A673 (cell line): ENCODE measurements around the gene GALNT18. TPM values are rescaled to one million over a fixed set of nuclear protein-coding genes. Genes with fewer than 3 reads are reported as not detected.

Source experiments
- BruUV-seq: library from RNA; stranded (reverse); fragments of 400-500 nt; replicated peaks from 2 replicates; lab custom pipeline; 2021; lab: Mats Ljungman, UMichigan
- CTCF ChIA-PET: fragments of 300-600 bp; sonication (Branson Sonifier 250); formaldehyde crosslinking; loops from one replicate; lab custom pipeline; 2022; ENCODE audit warnings: antibody characterized with exemption; lab: Charles Lee
- POLR2A ChIA-PET: fragments of 300-600 bp; sonication (Branson Sonifier 250); formaldehyde crosslinking; loops from one replicate; lab custom pipeline; 2022; ENCODE audit warnings: antibody characterized with exemption; ENCODE audit not compliant: low non-redundant PET; lab: Charles Lee
- DNase-seq: peaks from one replicate; pipeline ENCODE4 v3.0.0-alpha.2; 2015; ENCODE audit warnings: low spot score
- H3K27ac ChIP-seq: fragments of 200-600 bp; sonication (generic); 2 replicates; pipeline ENCODE4 v1.5.1; 2016; ENCODE audit warnings: mixed run types, low read depth, mild to moderate bottlenecking, mixed read lengths, antibody characterized with exemption, low read length; ENCODE audit not compliant: poor library complexity, severe bottlenecking
- H3K27me3 ChIP-seq: fragments of 200-600 bp; sonication (generic); replicated peaks from 2 replicates; pipeline ENCODE4 v1.6.1; 2017; ENCODE audit warnings: mixed run types, low read depth, mild to moderate bottlenecking, mixed read lengths, antibody characterized with exemption, low read length; ENCODE audit not compliant: insufficient read depth, poor library complexity
- H3K36me3 ChIP-seq: fragments of 200-600 bp; sonication (generic); 2 replicates; pipeline ENCODE4 v1.6.1; 2016; ENCODE audit warnings: mixed run types, mild to moderate bottlenecking, mixed read lengths, antibody characterized with exemption, low read length; ENCODE audit not compliant: insufficient read depth, poor library complexity, severe bottlenecking
- H3K4me1 ChIP-seq: fragments of 200-600 bp; sonication (generic); 2 replicates; pipeline ENCODE4 v1.6.1; 2017; ENCODE audit warnings: mixed run types, mild to moderate bottlenecking, mixed read lengths, antibody characterized with exemption, low read length; ENCODE audit not compliant: insufficient read depth, poor library complexity, severe bottlenecking
- H3K4me3 ChIP-seq: fragments of 200-600 bp; sonication (generic); 2 replicates; pipeline ENCODE4 v1.5.1; 2016; ENCODE audit warnings: low read depth, mixed run types, mild to moderate bottlenecking, mixed read lengths, low read length; ENCODE audit not compliant: poor library complexity, severe bottlenecking
- H3K9me3 ChIP-seq: fragments of 200-600 bp; sonication (generic); 2 replicates; pipeline ENCODE4 v1.6.1; 2016; ENCODE audit warnings: mixed run types, low read depth, mild to moderate bottlenecking, mixed read lengths, antibody characterized with exemption, low read length; ENCODE audit not compliant: poor library complexity, severe bottlenecking
- EZH2 ChIP-seq: fragments of 200-600 bp; sonication (generic); IDR thresholded peaks from 2 replicates; pipeline ENCODE4 v1.6.1; 2017; ENCODE audit warnings: borderline replicate concordance, low read depth, mild to moderate bottlenecking, mixed read lengths, antibody characterized with exemption, low read length; ENCODE audit not compliant: poor library complexity, severe bottlenecking
- intact Hi-C: fragments of 100-400 bp; cut with micrococcal nuclease; formaldehyde crosslinking; loops from one replicate; pipeline ENCODE4 v1.10.0; 2022; ENCODE audit not compliant: unreplicated experiment
- total RNA-seq: library from RNA; stranded (reverse); gene quantifications from 2 replicates; pipeline ENCODE4 v1.2.3, GENCODE V29; 2021
- TF ChIP-seq, protein P1 (sequence below): fragments of 300-800, 200-600 bp; sonication (generic); conservative IDR thresholded peaks from 2 replicates; pipeline ENCODE4 v1.5.1; 2017; ENCODE audit warnings: low read depth, mild to moderate bottlenecking, antibody characterized with exemption, low read length, moderate library complexity, mixed read lengths

Gene GALNT18
- total RNA-seq, 1 experiment from 2014 or later = 0.37 TPM

DNA sequence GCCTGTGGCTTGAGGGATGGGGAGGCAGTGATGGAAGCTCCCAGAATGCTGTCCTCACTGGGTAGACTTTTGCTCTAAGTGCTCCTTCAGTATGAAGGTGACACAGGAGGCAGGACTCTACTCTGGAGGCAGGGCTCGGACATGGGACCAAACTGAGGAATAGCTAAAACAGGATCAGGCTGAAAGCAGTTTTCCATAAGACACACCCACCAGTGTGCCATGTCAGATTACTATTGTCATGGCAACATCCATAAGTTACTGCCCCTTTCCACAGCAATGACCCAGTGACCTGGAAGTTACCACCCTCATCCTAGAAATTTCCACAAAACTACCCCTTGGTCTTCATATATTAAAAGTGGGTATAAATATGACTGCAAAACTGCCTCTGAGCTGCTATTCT is 43.6 kb upstream of the GALNT18 start:
- CTCF ChIA-PET = no interaction called here
- POLR2A ChIA-PET = no interaction called here
- BruUV-seq = no TSS peak

DNA sequence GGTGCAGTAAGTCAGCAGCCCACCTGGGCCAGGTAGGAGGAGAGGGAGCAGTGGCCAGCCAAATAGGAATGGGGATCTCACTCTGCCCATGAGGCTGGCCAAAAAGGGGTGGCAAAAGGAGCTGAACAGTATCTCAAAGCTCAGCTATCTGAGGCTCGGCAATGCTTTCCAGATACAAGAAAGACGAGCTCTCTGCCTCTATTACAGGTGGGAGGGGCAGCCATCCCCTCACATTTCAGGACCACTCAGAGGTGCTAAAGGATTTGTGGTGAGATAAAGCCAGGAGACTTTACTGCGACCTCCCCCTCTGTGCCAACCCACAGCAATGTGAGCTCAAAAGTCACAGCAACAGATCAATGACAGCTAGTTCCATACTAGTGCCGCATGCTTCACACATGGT is 42.1 kb upstream of the GALNT18 start:
- DNase-seq = no peak
- ChIA-PET CTCF (no interaction called here), POLR2A (no interaction called here)
- Histone ChIP-seq H3K36me3 (no peaks in the 10 kb centered on the region), H3K4me3 (no peak overlapping the region), H3K27ac (no peak overlapping the region), H3K4me1 (no peaks in the 10 kb centered on the region), H3K9me3 (no peaks in the 10 kb centered on the region), H3K27me3 (peaks cover 18% of the 10 kb centered on the region)
- no TSS peak for BruUV-seq
- intact Hi-C loops = no loop called here
- no peak for TF ChIP-seq EZH2
- TF ChIP-seq, protein P1, sequence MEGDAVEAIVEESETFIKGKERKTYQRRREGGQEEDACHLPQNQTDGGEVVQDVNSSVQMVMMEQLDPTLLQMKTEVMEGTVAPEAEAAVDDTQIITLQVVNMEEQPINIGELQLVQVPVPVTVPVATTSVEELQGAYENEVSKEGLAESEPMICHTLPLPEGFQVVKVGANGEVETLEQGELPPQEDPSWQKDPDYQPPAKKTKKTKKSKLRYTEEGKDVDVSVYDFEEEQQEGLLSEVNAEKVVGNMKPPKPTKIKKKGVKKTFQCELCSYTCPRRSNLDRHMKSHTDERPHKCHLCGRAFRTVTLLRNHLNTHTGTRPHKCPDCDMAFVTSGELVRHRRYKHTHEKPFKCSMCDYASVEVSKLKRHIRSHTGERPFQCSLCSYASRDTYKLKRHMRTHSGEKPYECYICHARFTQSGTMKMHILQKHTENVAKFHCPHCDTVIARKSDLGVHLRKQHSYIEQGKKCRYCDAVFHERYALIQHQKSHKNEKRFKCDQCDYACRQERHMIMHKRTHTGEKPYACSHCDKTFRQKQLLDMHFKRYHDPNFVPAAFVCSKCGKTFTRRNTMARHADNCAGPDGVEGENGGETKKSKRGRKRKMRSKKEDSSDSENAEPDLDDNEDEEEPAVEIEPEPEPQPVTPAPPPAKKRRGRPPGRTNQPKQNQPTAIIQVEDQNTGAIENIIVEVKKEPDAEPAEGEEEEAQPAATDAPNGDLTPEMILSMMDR = no peak

More for the DNA sequence above, 43.6 kb upstream of the GALNT18 start:
- peak; percentile 2 for DNase-seq
- H3K4me3 ChIP-seq = no peak overlapping the region
- H3K9me3 ChIP-seq = no peaks in the 10 kb centered on the region
- peaks cover 18% of the 10 kb centered on the region for H3K27me3 ChIP-seq
- intact Hi-C loops = no loop called here
- H3K27ac ChIP-seq = no peak overlapping the region
- no peaks in the 10 kb centered on the region for H3K4me1 ChIP-seq
- TF ChIP-seq, protein P1 = no peak
- TF ChIP-seq EZH2 = no peak
- no peaks in the 10 kb centered on the region for H3K36me3 ChIP-seq

DNA sequence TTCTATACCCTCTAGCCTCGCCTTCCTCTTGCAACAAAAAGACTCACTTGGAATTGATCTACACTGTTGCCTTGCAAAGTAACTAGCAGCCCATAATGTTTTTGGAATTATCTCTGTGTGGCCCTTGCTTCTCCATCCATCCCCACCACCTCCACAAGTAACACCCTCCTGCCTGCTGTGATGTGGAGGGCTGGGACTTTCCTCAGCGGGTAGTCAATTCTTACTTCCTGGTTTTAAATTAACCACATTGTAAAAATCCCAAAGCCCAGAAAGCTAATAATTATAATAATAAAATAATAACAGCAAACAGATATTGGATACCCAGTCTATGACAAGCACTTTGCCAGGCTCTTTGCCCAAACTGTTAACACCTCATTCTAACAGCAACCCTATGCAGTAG is 40.8 kb upstream of the GALNT18 start:
- CTCF ChIA-PET = no interaction called here
- DNase-seq = no peak
- Histone ChIP-seq H3K4me1 (no peaks in the 10 kb centered on the region), H3K36me3 (no peaks in the 10 kb centered on the region), H3K9me3 (no peaks in the 10 kb centered on the region), H3K4me3 (no peak overlapping the region), H3K27ac (no peak overlapping the region), H3K27me3 (peaks cover 18% of the 10 kb centered on the region)
- intact Hi-C loops = no loop called here
- TF ChIP-seq, protein P1 = no peak
- TF ChIP-seq EZH2 = no peak
- BruUV-seq = no TSS peak
- POLR2A ChIA-PET = no interaction called here
